Panc1 (cell line): ENCODE results near the gene HSD3B2. TPM values are rescaled to one million over a fixed set of nuclear protein-coding genes. Genes with fewer than 3 reads are reported as not detected.

ENCODE experiments used
- ATAC-seq: fragments of 200-7000 bp; cut with Tn5 transposase; 2 replicates; pipeline ENCODE4 v1.9.1; 2020; ENCODE audit warnings: mild to moderate bottlenecking, moderate library complexity
- BruUV-seq: library from RNA; stranded (reverse); fragments of 400-500 nt; replicated peaks from 2 replicates; lab custom pipeline; 2021; lab: Mats Ljungman, UMichigan
- CTCF ChIA-PET: fragments of 300-600 bp; sonication (Branson Sonifier 250); formaldehyde crosslinking; loops from one replicate; lab custom pipeline; 2022; ENCODE audit warnings: antibody characterized with exemption; lab: Charles Lee
- POLR2A ChIA-PET: fragments of 300-600 bp; sonication (Branson Sonifier 250); formaldehyde crosslinking; loops from one replicate; lab custom pipeline; 2022; ENCODE audit warnings: antibody characterized with exemption; lab: Charles Lee
- DNase-seq: peaks from one replicate; pipeline ENCODE4 v3.0.0-alpha.2; 2010; ENCODE audit warnings: low read depth, low spot score
- H3K27ac ChIP-seq: 2 replicates; pipeline ENCODE4 v1.5.1; 2011; ENCODE audit warnings: mild to moderate bottlenecking, low read length, inconsistent platforms
- H3K27me3 ChIP-seq: fragments of 200-500 bp; sonication (Bioruptor generic); 2 replicates; pipeline ENCODE4 v1.6.0; 2014; ENCODE audit warnings: low read length, inconsistent platforms; ENCODE audit not compliant: control insufficient read depth, insufficient read depth
- H3K36me3 ChIP-seq: fragments of 200-500 bp; sonication (Bioruptor generic); 2 replicates; pipeline ENCODE4 v1.5.1; 2014; ENCODE audit warnings: inconsistent platforms, mild to moderate bottlenecking, low read length, moderate library complexity; ENCODE audit not compliant: control insufficient read depth, insufficient read depth
- H3K4me1 ChIP-seq: 2 replicates; pipeline ENCODE4 v1.5.1; 2011; ENCODE audit warnings: inconsistent platforms, mild to moderate bottlenecking, low read length, moderate library complexity; ENCODE audit not compliant: control insufficient read depth, insufficient read depth
- H3K4me3 ChIP-seq, 2 experiments: 2 replicates each; pipeline ENCODE4 v1.5.1; 2011 to 2012; ENCODE audit warnings: low read depth in 2 of 2, low read length in 2 of 2, mild to moderate bottlenecking in 2 of 2, inconsistent platforms in 1 of 2, moderate library complexity in 1 of 2
- H3K9me3 ChIP-seq: fragments of 200-500 bp; sonication (Bioruptor generic); 2 replicates; pipeline ENCODE4 v1.5.1; 2014; ENCODE audit warnings: low read depth, mild to moderate bottlenecking, inconsistent platforms, low read length, moderate library complexity; ENCODE audit not compliant: control insufficient read depth, insufficient read depth
- POLR2AphosphoS5 ChIP-seq: IDR thresholded peaks from 2 replicates; pipeline ENCODE4 v1.6.1; 2012; ENCODE audit warnings: mild to moderate bottlenecking, low read depth, low read length, moderate library complexity
- SIN3A ChIP-seq: IDR thresholded peaks from 2 replicates; pipeline ENCODE4 v1.6.1; 2012; ENCODE audit warnings: low read depth, mild to moderate bottlenecking, low read length, moderate library complexity, borderline replicate concordance; ENCODE audit not compliant: insufficient read depth
- TCF7L2 ChIP-seq: IDR thresholded peaks from 2 replicates; pipeline ENCODE4 v1.6.1; 2011; ENCODE audit warnings: mild to moderate bottlenecking, low read depth, low read length, inconsistent platforms
- in situ Hi-C: cut with HindIII; loops from 2 replicates; pipeline ENCODE4 v1.10.0; 2016; ENCODE audit warnings: low sequenced_read_pairs, low pct_unique_long_range_greater_than_20kb
- intact Hi-C: fragments of 100-400 bp; cut with micrococcal nuclease; formaldehyde crosslinking; loops from one replicate; pipeline ENCODE4 v1.10.0; 2022; ENCODE audit not compliant: unreplicated experiment
- total RNA-seq: library from RNA; stranded (reverse); gene quantifications from one replicate; pipeline ENCODE4 v1.2.1, GENCODE V29; 2021; ENCODE audit not compliant: unreplicated experiment
- TF ChIP-seq, protein P1 (sequence below): fragments of 450-650 bp; IDR thresholded peaks from 2 replicates; pipeline ENCODE4 v1.5.1; 2017; ENCODE audit warnings: mild to moderate bottlenecking
- TF ChIP-seq, protein P2 (sequence below), 2 experiments: IDR thresholded peaks; 2 replicates each; pipeline ENCODE4 v1.6.1; 2011 to 2012; ENCODE audit warnings: low read depth in 2 of 2, control low read depth in 1 of 2, low read length in 1 of 2, mild to moderate bottlenecking in 1 of 2, moderate library complexity in 1 of 2; ENCODE audit not compliant: insufficient read depth in 1 of 2

HSD3B2 gene
- total RNA-seq, 1 experiment from 2014 or later, result 1.2 TPM

DNA sequence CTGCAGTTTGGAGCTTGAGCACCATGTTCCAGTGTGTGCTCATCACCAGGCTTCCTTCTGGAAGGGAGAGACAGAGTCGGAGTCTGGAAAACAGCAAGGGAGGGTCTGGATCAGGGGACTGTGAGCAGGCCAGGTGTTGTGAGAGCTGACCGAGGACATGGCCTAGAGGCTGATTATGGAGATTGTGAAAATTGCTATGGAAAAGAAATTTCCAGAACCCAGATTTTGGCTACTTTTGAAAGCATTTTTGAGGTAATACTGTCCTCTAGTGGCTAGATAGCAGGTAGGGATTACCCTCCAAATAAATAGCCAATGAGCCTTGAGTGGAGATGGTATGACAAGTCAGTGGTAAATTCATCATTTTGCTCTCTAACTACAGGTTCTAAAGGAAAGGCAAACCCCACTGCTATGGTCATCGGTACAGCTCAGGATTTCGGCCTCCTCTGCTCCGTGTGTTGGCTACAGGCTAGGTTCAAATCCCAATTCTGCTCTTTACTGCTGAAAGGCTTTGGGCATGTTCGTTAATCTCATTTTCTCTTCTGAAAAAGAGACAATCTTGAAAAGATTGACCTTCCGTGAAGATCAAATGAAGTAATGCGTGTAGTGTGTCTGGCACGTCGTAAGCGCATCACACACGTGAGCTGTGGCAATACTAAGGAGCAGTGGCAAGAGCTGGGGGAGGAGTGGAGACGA is 47.4 kb upstream of the HSD3B2 start:
- intact Hi-C loops, result loop anchor here (5.0 kb wide), 2 partner anchors 90 to 1215 kb away; no protein-coding TSS in a partner anchor
- Histone ChIP-seq H3K27me3 (peaks cover 12% of the 10 kb centered on the region), H3K9me3 (no peaks in the 10 kb centered on the region), H3K27ac (no peak overlapping the region), H3K4me1 (no peaks in the 10 kb centered on the region), H3K36me3 (no peaks in the 10 kb centered on the region), H3K4me3 (no peak overlapping the region)
- ChIA-PET POLR2A (no interaction called here), CTCF (interaction anchor here (1.4 kb wide), 1 partner anchor 92 kb away, joined by 4 read pairs; no protein-coding TSS in a partner anchor)
- DNase-seq (peak; percentile 30), ATAC-seq (peak; percentile 75; the same call in 1 of the 2 replicates)
- BruUV-seq, result no TSS peak
- in situ Hi-C loops, result no loop called here
- no peak for TF ChIP-seq TCF7L2
- TF ChIP-seq, protein P1, sequence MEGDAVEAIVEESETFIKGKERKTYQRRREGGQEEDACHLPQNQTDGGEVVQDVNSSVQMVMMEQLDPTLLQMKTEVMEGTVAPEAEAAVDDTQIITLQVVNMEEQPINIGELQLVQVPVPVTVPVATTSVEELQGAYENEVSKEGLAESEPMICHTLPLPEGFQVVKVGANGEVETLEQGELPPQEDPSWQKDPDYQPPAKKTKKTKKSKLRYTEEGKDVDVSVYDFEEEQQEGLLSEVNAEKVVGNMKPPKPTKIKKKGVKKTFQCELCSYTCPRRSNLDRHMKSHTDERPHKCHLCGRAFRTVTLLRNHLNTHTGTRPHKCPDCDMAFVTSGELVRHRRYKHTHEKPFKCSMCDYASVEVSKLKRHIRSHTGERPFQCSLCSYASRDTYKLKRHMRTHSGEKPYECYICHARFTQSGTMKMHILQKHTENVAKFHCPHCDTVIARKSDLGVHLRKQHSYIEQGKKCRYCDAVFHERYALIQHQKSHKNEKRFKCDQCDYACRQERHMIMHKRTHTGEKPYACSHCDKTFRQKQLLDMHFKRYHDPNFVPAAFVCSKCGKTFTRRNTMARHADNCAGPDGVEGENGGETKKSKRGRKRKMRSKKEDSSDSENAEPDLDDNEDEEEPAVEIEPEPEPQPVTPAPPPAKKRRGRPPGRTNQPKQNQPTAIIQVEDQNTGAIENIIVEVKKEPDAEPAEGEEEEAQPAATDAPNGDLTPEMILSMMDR, result peak; percentile 93

DNA sequence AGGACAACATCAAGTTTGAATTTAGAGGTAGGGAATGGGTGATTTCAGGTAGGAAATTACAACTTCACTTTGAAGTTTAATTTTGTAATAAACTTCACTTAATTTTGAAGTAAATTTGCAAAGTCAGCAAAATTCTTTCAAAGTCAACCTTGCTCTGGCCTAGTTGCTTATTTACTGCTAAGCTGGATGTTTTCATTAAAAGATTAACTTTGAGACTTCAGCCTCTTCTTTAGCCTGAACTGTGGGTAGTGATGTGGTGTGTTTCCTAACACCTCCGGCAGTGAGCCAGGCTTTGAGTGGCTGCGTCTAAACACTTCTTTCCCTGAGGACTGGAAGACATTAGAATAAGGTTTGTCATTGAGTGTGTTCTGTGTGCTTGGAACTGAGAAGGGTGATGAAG is 46.4 kb upstream of the HSD3B2 start, which contains the start of gene HAO2:
TSS of gene HAO2 (plus strand) at position 232 of the 400 bp plus-strand sequence. CDS start 12,301 bp downstream, outside the sequence.
- ATAC-seq (no peak), DNase-seq (no peak)
- intact Hi-C loops (loop anchor here (5.0 kb wide), 2 partner anchors 91 to 1216 kb away; no protein-coding TSS in a partner anchor), in situ Hi-C loops (no loop called here)
- BruUV-seq, result no TSS peak
- TF ChIP-seq SIN3A (no peak), POLR2AphosphoS5 (no peak), TCF7L2 (no peak)
- TF ChIP-seq, protein P2, sequence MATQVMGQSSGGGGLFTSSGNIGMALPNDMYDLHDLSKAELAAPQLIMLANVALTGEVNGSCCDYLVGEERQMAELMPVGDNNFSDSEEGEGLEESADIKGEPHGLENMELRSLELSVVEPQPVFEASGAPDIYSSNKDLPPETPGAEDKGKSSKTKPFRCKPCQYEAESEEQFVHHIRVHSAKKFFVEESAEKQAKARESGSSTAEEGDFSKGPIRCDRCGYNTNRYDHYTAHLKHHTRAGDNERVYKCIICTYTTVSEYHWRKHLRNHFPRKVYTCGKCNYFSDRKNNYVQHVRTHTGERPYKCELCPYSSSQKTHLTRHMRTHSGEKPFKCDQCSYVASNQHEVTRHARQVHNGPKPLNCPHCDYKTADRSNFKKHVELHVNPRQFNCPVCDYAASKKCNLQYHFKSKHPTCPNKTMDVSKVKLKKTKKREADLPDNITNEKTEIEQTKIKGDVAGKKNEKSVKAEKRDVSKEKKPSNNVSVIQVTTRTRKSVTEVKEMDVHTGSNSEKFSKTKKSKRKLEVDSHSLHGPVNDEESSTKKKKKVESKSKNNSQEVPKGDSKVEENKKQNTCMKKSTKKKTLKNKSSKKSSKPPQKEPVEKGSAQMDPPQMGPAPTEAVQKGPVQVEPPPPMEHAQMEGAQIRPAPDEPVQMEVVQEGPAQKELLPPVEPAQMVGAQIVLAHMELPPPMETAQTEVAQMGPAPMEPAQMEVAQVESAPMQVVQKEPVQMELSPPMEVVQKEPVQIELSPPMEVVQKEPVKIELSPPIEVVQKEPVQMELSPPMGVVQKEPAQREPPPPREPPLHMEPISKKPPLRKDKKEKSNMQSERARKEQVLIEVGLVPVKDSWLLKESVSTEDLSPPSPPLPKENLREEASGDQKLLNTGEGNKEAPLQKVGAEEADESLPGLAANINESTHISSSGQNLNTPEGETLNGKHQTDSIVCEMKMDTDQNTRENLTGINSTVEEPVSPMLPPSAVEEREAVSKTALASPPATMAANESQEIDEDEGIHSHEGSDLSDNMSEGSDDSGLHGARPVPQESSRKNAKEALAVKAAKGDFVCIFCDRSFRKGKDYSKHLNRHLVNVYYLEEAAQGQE (IDR thresholded peaks at IDR 0.05; ENCODE audit: insufficient read depth in 1 of 2, low read depth in 2 of 2, low read length in 1 of 2), result no peak
- TF ChIP-seq, protein P1, result no peak
- no peaks in the 10 kb centered on the region for H3K9me3 ChIP-seq
- no peak within 1 kb of the TSS for H3K27ac ChIP-seq
- peaks cover 12% of the 10 kb centered on the region for H3K27me3 ChIP-seq
- no peaks in the 10 kb centered on the region for H3K4me1 ChIP-seq
- H3K36me3 ChIP-seq, result no peaks in the 10 kb centered on the region
- ChIA-PET CTCF (no interaction called here), POLR2A (no interaction called here)
- no peak within 1 kb of the TSS for H3K4me3 ChIP-seq
